Glomerular endothelial cell (primary cell): ENCODE results near the gene NACC2. TPM values are rescaled to one million over a fixed set of nuclear protein-coding genes. Genes with fewer than 3 reads are reported as not detected.

Source experiments
- DNase-seq: peaks from one replicate; pipeline ENCODE4 v3.0.0-alpha.2; 2011; ENCODE audit warnings: low read depth, low spot score; ENCODE audit errors: extremely low read depth
- total RNA-seq: library from RNA; depleted of rRNA; stranded (reverse); fragments of >200 nt; gene quantifications from 2 replicates; pipeline ENCODE4 v1.2.3, GENCODE V29; 2015

NACC2 gene
- total RNA-seq, 1 donor from 2014 or later: 41.5 TPM

- DNase-seq: no peak
Measured at GRCh38 chr9:136002881-136003280, 92.2 kb downstream of the NACC2 start.

- no peak for DNase-seq
Measured at GRCh38 chr9:136002215-136002614, 92.9 kb downstream of the NACC2 start.

DNA sequence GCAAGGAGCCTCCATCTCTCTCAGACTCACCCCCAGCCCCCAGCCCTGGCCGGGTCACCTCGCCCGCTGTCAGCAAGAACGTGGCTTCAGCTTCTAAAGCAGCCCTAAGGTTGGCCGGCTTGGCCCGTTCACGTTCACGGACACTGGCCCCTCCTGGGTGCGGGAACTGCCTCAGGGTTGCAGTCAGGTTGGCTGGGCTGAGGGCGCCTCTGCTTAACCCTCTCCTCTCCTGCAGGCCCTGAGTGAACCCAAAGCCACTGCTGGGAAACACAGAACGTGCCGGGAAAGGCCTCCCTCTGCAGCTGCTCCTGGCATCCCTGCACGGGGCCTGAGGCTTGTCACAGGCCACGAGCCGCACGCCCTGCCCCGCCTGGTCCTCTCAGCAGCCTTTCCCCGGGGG lies 93.9 kb downstream of the NACC2 start:
- no peak for DNase-seq

DNA sequence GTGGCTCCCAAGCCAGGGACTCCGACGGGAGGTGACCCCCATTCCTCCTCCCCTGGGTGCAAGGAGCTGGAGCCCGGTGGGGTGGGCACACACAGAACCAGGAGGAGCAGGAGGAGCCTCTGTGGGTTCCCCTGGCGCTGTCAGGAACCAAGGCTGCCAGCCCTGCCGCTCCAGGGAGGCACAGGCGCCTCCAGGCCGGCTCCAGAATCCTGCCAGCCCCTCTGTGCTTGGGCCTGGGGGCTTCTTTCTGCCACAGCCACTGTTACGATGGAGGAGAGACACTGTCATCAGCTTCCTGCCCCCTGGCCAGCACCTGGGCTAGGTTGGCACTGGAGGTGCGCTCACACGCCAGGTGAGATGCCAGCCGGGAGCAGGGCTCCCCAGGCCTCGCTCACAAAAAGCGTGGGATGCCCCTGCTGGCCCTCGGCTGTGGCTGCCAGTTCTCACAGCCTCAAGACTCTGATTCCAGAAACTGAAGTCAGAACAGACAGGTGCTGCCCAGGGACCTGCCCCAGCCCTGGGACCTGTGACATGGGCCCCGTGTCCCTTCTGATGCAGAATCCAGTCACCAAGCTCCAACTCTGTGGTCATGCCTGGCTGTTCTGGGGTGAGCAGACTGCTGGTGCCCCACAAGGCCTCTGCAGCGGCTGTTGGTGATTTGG lies 96.5 kb downstream of the NACC2 start:
- DNase-seq: no peak

GRCh38 chr9:135998016-135998380 lies 97.1 kb downstream of the NACC2 start:
- DNase-seq: no peak

DNA sequence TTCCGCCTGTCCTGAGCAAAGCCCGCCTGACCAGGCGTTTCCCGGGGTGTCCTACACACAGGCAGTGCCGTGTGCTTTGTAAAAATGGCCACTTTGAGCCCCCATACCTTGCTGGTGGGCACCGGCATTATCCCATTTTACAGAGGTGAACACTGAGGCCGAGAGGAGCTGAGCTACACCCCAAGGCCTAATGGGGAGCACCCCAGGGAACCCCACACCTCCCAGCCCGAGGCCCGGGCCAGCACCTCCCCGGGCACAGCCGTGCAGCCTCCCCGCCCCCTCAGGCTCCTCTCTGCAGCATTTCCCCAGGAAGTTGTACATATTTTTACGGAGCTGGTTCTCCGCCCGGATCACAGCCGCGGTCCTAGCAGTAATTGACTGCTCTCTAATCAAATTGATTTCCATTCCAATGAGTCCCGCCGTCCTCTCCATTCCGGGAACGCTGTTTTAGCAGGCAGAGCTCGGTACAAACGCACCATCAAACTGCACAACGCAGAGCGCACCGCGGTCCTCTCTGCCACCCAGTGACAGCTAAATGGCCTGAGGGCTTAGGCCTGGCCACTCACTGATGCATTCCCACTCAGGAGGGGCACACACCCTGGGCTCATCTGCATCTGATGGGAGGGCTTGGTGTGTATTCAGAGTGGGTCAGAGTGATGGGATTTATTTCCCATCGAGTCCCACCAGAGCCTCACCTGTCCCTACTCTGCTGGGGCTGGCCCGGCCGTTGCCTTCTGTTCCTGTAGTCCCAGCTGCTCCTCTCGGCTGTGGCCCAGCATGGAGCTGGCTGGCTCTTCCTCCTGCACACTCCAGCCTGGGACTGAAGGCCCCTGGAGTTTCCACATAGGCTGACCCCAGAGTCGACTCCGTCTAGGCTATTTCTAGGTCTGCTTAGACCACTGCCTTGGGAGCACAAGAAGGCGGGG lies 97.7 kb downstream of the NACC2 start:
- DNase-seq: no peak

DNA sequence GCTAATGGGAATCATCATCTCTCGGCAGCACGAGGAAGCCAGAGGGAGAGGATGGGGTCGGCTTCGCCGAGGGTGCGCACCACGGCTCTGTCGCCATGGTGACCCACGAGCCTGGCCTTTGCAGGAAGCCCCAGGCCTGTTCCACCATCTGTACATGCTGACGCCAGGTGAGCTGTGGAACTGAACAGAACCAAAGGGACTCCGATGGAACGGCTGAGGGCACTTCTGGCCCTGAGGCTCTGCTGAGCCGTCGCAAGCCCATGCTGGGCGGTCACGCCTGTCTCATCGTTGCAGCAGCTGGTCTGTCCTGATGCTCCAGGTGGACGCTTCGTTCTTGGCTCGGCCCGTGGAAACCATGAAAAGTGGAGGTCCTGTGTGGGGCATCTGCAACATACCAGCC lies 99.3 kb downstream of the NACC2 start:
- no peak for DNase-seq

GRCh38 chr9:135994501-135995192 lies 100.4 kb downstream of the NACC2 start:
- DNase-seq: no peak

DNA sequence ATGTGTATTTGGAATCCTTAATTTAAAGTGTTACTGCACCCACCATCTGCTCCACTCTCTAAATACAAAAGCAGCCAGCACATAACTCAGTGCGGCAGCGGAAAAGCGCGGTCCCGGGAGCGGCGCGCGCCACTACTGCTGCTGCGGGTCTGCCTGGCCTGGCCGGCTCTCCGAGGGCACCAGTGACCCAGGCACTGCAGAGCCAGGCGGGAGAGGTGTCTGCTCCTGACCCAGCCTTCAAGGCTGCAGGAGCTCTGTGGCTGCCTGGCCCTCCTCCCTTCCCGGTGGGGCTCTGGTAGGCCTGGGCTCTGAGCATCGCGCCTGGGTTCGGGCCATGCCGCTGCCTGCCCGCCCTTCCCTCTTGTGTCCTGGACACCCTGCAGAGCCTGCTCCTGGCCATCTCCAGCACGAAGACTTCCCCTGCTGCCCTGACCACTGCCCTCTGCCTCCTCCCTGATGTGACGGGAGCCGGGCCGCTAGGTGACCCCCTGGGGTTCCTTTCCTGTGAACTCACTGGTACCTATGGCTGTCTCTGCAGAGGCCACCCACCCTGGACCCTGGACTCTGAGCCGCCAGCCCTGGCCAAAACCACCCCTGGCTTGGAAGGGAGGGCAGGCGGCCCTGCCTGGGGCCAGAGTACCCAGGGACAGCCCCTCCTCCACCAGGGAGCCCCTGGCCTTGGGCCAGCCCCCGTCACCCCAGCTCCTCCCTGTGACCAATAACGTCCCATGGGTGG lies 101.2 kb downstream of the NACC2 start:
- DNase-seq: no peak

- DNase-seq: no peak
Measured at GRCh38 chr9:135993409-135993742, 101.7 kb downstream of the NACC2 start.

DNA sequence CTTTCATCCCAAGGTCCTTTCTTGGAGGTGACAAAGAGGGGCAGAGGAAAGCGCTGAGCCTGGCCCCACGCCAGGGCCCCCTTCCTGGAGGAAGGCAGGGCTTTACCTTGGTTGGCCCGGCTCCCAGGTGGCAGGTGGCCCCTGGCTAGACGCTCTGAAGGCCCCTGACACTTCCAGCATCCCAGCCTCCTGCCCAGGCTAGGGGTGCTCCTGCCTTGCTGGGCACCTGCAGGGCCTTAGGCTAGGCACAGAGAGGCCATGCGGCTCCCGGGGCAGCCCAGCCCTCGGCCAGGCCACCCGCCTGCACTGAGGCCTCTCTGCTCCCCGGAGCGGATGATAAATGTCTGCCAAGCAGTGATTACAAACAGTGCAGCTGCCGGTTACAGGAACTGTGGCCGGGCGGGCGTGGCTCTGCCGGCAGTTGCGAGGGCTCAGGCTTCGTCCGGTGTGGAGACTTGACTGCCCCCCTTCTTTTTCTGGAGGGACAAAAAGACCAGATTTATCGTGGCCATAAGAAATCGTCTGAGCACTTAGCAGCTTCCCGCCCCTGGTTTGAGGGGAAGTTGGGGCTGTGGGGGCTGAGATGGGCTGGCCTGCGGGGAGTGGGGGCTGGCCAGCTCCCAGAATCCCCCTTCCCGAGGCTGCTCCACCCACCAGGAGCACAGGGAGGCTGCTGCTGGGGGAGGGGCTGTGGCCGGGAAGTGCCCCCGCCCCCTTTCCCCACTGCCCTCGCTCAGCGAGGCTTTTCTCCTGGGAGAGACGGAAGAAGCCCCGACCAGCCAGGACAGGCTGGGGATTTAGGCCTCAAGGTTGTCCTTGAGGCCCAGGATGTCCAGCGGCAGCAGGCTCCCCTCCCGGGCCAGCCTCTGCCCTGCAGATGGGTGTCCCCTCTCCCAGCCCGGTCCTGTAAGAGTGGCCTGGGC lies 102.3 kb downstream of the NACC2 start:
- DNase-seq: no peak

DNA sequence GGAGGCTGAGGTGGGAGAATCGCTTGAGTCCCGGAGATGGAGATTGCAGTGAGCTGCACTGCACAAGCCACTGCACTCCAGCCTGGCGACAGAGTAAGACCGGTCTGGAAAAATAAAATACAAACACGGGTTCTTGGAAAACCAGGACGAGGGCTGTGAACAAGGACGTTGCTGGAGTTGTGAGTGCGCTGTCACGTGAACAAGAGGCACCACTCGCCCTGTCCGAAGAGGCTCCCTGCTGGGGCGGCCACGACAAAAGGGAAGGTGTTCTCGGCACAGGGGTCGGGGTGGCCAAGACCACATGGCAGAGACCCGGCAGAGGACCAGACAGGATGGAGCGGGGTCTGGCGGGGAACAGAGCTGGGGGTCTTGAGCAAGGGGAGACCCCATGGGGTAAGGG lies 103.3 kb downstream of the NACC2 start:
- no peak for DNase-seq

DNA sequence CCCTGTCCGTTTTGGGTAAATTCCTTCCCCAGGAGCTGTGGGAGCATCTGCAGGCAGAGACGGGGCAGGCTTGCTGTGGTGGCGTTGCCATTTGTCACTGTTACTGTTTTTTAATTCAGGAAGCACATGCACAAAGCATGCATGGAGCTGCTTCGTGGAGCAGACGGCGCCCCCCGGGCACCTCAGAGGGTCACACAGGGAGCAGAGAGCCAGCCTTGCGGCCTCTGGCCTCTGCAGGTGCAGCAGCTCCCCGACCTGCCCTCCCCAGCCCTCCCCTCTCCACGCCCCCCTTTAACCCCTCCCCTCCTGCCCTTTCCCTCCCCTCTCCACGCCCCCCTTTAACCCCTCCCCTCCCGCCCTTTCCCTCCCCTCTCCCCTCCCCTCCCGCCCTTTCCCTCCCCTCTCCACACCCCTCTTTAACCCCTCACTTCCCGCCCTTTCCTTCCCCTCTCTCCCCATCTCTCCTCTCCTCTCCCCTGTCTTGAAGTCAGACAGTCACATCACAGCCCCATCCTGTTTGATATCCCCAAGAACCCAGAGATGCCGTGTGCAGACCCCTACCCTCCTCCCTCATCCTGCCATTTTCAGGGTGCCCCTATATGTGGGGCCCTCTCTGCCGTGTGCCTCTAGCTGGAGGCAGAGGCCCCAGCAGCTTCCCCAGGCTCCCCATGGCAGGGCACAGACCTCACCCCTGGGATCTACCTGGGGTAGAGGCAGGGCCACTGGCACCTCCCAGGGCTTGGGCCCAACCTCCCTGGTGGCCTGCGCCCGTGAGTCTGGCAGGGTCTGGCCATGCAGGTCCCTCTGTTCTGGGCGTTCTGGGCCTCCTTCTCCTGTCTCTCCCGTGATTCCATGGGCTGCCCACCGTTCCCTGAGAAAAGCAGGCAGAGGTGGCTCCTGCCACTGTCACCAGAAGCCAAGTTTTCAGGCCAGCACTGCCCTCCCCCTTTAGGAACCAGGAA lies 104.3 kb downstream of the NACC2 start:
- DNase-seq: no peak

DNA sequence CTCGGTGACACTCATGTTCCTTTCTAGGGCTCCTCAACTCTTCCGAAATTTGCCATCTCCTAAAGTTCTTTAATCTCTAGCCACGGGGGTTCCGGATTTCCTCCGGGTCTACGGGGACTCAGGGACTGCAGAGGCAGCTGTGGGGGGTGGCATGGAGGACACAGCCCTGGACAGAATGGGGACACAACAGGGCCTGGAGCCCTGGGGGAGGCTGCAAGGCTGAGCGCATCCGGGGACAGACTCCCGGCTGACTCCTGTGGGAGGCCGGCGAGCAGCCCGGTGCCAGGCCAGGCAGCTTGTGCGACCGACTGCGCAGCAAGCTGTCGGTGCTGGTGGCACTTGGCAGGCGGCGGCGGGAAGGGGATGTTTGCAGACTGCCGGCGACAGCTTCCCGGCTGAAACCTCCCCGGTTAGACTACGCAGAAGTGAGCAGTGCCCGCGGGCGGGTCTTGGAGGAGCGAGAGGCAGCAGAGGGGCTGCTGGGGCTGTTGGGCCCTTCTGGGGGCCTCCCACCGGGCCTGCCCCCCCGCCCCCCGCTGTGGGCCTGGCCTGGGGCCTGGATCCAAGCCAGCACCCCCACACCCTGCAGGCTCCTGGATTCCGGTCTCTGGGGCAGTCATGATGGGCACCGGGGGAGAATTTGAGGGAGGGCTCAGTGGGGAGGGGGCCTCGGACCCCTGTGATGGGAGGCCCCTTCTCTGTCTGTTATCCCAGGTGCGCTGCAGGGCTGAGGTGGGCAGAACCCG lies 105.2 kb downstream of the NACC2 start:
- no peak for DNase-seq

DNA sequence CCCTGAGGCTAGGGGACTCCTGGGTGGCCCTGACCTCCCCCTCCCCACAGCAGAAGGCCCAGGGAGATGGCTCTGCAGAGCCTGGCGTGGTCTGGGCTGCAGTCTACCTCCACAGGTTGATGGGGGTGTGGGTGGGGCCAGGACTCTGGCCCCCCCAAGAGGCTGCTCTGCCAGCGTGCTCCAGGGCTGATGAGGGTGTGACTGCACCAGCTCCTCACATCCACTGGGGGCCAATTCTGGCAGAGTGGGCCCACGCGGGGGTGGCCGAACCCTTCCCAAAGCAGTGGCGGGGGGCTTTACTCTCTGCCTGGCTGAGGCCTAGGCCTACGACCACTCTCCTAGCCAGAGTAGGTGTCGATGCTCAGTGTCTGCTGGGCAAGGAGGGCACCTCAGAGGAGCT lies 105.9 kb downstream of the NACC2 start:
- DNase-seq: no peak

GRCh38 chr9:135988493-135988892 lies 106.6 kb downstream of the NACC2 start:
- no peak for DNase-seq

- DNase-seq: no peak
Measured at GRCh38 chr9:135987838-135988404, 107.2 kb downstream of the NACC2 start.

GRCh38 chr9:135986605-135987004 lies 108.5 kb downstream of the NACC2 start:
- no peak for DNase-seq
